ENCODE results near the gene NDST3.

- TF ChIP-seq POLR2A (IDR thresholded peaks at IDR 0.05; ENCODE audit: low read depth, low read length) (no peak), TAF1 (IDR thresholded peaks at IDR 0.05; ENCODE audit: borderline replicate concordance, low read depth, low read length) (no peak)
Observed at GRCh38 chr4:118085700-118086099, 51.4 kb downstream of the NDST3 start.

All from GM12892 (cell line).